Neural progenitor cell (in vitro differentiated cells): Measurements from ENCODE around the gene LAP3.

Experiments used
- EZH2 ChIP-seq: fragments of 200-600 bp; sonication (generic); IDR thresholded peaks from 2 replicates; pipeline ENCODE4 v1.6.1; 2017; ENCODE audit warnings: antibody characterized with exemption, mild to moderate bottlenecking, moderate library complexity
- EZH2phosphoT487 ChIP-seq: fragments of 200-600 bp; sonication (generic); IDR thresholded peaks from 2 replicates; pipeline ENCODE4 v1.6.1; 2017; ENCODE audit warnings: antibody characterized with exemption
- TF ChIP-seq, protein P1 (sequence below): fragments of 200-600 bp; sonication (generic); IDR thresholded peaks from 2 replicates; pipeline ENCODE4 v1.5.1; 2017; ENCODE audit warnings: antibody characterized with exemption, mild to moderate bottlenecking

- TF ChIP-seq, protein P1, sequence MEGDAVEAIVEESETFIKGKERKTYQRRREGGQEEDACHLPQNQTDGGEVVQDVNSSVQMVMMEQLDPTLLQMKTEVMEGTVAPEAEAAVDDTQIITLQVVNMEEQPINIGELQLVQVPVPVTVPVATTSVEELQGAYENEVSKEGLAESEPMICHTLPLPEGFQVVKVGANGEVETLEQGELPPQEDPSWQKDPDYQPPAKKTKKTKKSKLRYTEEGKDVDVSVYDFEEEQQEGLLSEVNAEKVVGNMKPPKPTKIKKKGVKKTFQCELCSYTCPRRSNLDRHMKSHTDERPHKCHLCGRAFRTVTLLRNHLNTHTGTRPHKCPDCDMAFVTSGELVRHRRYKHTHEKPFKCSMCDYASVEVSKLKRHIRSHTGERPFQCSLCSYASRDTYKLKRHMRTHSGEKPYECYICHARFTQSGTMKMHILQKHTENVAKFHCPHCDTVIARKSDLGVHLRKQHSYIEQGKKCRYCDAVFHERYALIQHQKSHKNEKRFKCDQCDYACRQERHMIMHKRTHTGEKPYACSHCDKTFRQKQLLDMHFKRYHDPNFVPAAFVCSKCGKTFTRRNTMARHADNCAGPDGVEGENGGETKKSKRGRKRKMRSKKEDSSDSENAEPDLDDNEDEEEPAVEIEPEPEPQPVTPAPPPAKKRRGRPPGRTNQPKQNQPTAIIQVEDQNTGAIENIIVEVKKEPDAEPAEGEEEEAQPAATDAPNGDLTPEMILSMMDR = no peak
- TF ChIP-seq EZH2phosphoT487 = no peak
- no peak for TF ChIP-seq EZH2
Measured at GRCh38 chr4:17567271-17567670, 9.7 kb upstream of the LAP3 start.
